CD4-positive, alpha-beta memory T cell (primary cell): ENCODE data around the gene C20orf141. TPM values are rescaled to one million over a fixed set of nuclear protein-coding genes. Genes with fewer than 3 reads are reported as not detected.

Source experiments
- CTCF ChIA-PET: fragments of 350-600 bp; sonication (Branson Sonifier 250); formaldehyde crosslinking; loops from one replicate; lab custom pipeline; 2021; ENCODE audit warnings: inconsistent platforms; ENCODE audit not compliant: partially characterized antibody; lab: Charles Lee
- POLR2A ChIA-PET: fragments of 350-600 bp; sonication (Branson Sonifier 250); formaldehyde crosslinking; loops from one replicate; lab custom pipeline; 2021; ENCODE audit not compliant: partially characterized antibody; lab: Charles Lee
- DNase-seq, 5 donors: peaks; one replicate each; pipeline versions ENCODE4 v3.0.0 to v3.0.0-alpha.2; 2020 to 2022; ENCODE audit warnings: mixed read lengths in 1 of 5
- H3K27ac ChIP-seq: one replicate; pipeline ENCODE4 v1.7.0; 2013; ENCODE audit warnings: low read depth, low read length
- H3K27me3 ChIP-seq: 2 replicates; pipeline ENCODE4 v1.7.0; 2013; ENCODE audit warnings: mild to moderate bottlenecking, low read length, moderate library complexity; ENCODE audit not compliant: insufficient read depth
- H3K36me3 ChIP-seq: 2 replicates; pipeline ENCODE4 v1.7.0; 2013; ENCODE audit warnings: mild to moderate bottlenecking, low read length, moderate library complexity; ENCODE audit not compliant: insufficient read depth
- H3K4me1 ChIP-seq: 2 replicates; pipeline ENCODE4 v1.7.0; 2013; ENCODE audit warnings: mild to moderate bottlenecking, low read length, moderate library complexity; ENCODE audit not compliant: insufficient read depth
- H3K4me3 ChIP-seq, 2 donors: one replicate each; pipeline ENCODE4 v1.7.0; 2013; ENCODE audit warnings: low read length in 2 of 2, mild to moderate bottlenecking in 1 of 2
- H3K9me3 ChIP-seq, 2 donors: one replicate each; pipeline ENCODE4 v1.7.0; 2013; ENCODE audit warnings: low read length in 2 of 2, control low read depth in 1 of 2; ENCODE audit not compliant: control insufficient read depth in 1 of 2
- H3K27ac Mint-ChIP-seq, 7 donors: one replicate each; pipeline ENCODE4 v1.8.0; 2020 to 2021; ENCODE audit warnings: mixed read lengths in 7 of 7, mild to moderate bottlenecking in 6 of 7, inconsistent platforms in 3 of 7, moderate library complexity in 3 of 7
- H3K27me3 Mint-ChIP-seq, 2 donors: one replicate each; pipeline ENCODE4 v1.8.0; 2020 to 2021; ENCODE audit warnings: mixed read lengths in 2 of 2
- H3K36me3 Mint-ChIP-seq, 2 donors: one replicate each; pipeline ENCODE4 v1.8.0; 2020 to 2021; ENCODE audit warnings: mixed read lengths in 2 of 2, inconsistent platforms in 1 of 2, mild to moderate bottlenecking in 1 of 2
- H3K4me1 Mint-ChIP-seq, 4 donors: one replicate each; pipeline ENCODE4 v1.8.0; 2020 to 2021; ENCODE audit warnings: mixed read lengths in 4 of 4, mild to moderate bottlenecking in 1 of 4
- H3K4me3 Mint-ChIP-seq, 8 donors: one replicate each; pipeline ENCODE4 v1.8.0; 2020 to 2021; ENCODE audit warnings: mixed read lengths in 8 of 8, mild to moderate bottlenecking in 7 of 8, moderate library complexity in 6 of 8, inconsistent platforms in 3 of 8
- H3K9me3 Mint-ChIP-seq, 8 donors: one replicate each; pipeline ENCODE4 v1.8.0; 2020 to 2021; ENCODE audit warnings: mixed read lengths in 8 of 8, mild to moderate bottlenecking in 5 of 8, inconsistent platforms in 3 of 8, moderate library complexity in 1 of 8
- intact Hi-C: fragments of 100-400 bp; cut with micrococcal nuclease; formaldehyde crosslinking; loops from one replicate; pipeline ENCODE4 v1.15.1; 2023
- polyA plus RNA-seq, 2 donors: library from polyadenylated mRNA; unstranded; fragments of 300-500 nt; fragmentation: Illumina TruSeq; gene quantifications; one replicate each; pipeline ENCODE4 v1.2.3, GENCODE V29; 2021
- total RNA-seq, 2 experiments: library from RNA; stranded (reverse); gene quantifications; one replicate each; pipeline ENCODE4 v1.2.3, GENCODE V29; 2021

Gene C20orf141
- total and polyA plus RNA-seq, 4 experiments from 2014 or later: not detected

DNA sequence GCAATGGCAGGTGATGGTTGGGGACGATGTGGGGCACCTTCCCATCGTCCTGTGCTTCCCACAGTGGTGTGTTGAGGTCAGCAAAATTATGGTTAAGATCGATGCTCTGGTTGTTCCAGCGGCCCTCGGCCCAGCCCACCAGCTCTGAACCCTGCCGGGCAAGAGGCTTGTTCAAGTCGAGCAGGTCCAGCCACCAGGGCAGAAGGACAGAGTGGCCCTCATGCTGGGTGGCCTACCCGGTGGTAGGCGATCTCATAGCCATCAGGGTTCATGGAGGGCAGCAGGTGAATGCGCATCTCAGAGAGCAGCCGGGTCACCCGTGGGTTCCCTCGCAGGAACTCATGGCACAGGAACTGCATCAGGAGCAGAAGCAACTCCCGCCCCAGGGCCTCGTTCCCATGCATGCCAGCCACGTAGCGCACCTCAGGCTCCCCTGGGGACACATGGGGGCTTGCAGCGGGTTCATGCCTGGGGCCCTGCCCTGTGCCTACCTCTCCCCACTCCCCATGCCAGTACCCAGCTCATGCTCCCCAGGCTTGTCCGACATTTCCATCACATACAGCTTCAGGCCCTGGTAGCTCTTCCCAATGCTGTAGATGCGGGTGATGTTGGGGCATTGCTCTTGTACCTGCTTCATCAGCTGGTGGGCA lies 18.7 kb upstream of the C20orf141 start:
- intact Hi-C loops: no loop called here
- ChIA-PET CTCF (no interaction called here), POLR2A (no interaction called here)
- Mint-ChIP-seq H3K9me3 (peaks cover 0 to 2% (median 0%) of the 10 kb centered on the region in 8 donors), H3K4me3 (no peak overlapping the region), H3K27me3 (peaks cover 35 to 64% of the 10 kb centered on the region in 2 donors), H3K27ac (no peak overlapping the region), H3K36me3 (no peaks in the 10 kb centered on the region), H3K4me1 (peaks cover 16 to 22% (median 19%) of the 10 kb centered on the region in 4 donors)
- Histone ChIP-seq H3K4me3 (no peak overlapping the region), H3K9me3 (no peaks in the 10 kb centered on the region), H3K36me3 (no peaks in the 10 kb centered on the region), H3K27ac (no peak overlapping the region), H3K27me3 (peaks cover 9% of the 10 kb centered on the region), H3K4me1 (peaks cover 18% of the 10 kb centered on the region)
- DNase-seq: no peak

DNA sequence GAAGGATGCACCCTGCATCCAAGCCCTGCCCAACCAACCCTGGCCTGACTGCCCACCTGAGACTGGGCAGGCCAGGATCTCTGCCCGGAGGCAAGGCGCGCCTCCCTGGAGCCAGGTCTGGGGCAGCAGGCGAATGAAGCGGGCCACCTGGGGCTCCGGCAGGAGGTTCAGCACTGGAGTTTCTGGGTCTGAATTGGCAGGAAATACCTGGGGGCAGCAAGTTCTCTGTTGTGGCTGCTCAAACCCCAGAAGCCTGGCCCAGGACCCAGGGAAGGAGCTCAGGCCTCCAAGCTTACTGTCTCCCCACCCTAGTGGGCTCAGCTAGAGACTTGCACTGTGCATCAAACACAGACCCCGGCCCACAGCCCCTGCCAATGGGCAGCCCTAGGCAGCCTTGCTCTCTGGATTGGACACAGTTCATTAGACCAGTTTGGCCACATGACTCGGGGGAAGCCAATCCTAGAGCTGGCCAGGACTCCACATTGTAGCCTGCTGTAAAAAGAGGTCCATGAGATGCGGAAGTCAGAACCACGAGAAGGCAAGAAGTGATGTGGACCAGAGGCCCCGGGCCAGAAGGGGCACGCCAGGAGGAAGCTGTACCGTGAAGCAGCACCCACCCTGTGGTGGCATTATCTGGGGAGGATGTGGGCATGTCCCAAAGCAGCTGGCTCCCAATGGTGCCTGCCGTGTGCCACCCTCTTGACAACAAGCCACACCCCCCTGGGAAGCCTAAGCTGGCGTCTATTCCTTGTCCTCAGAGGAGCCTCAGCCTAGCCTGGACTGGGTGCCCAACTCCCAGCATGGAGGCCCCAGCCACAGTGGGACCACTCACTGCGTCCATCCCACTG lies 17.4 kb upstream of the C20orf141 start:
- Mint-ChIP-seq H3K27me3 (peaks cover 41 to 62% of the 10 kb centered on the region in 2 donors), H3K9me3 (peaks cover 0 to 2% (median 0%) of the 10 kb centered on the region in 8 donors), H3K4me1 (peaks cover 19 to 29% (median 23%) of the 10 kb centered on the region in 4 donors), H3K4me3 (peak overlapping the region in 2 of 8 donors; percentile 43 to 44), H3K36me3 (no peaks in the 10 kb centered on the region), H3K27ac (no peak overlapping the region)
- Histone ChIP-seq H3K36me3 (no peaks in the 10 kb centered on the region), H3K27ac (no peak overlapping the region), H3K4me1 (peaks cover 23% of the 10 kb centered on the region), H3K4me3 (no peak overlapping the region), H3K27me3 (peaks cover 11% of the 10 kb centered on the region), H3K9me3 (no peaks in the 10 kb centered on the region)
- CTCF ChIA-PET: no interaction called here
- DNase-seq: no peak
- intact Hi-C loops: no loop called here
- POLR2A ChIA-PET: no interaction called here

DNA sequence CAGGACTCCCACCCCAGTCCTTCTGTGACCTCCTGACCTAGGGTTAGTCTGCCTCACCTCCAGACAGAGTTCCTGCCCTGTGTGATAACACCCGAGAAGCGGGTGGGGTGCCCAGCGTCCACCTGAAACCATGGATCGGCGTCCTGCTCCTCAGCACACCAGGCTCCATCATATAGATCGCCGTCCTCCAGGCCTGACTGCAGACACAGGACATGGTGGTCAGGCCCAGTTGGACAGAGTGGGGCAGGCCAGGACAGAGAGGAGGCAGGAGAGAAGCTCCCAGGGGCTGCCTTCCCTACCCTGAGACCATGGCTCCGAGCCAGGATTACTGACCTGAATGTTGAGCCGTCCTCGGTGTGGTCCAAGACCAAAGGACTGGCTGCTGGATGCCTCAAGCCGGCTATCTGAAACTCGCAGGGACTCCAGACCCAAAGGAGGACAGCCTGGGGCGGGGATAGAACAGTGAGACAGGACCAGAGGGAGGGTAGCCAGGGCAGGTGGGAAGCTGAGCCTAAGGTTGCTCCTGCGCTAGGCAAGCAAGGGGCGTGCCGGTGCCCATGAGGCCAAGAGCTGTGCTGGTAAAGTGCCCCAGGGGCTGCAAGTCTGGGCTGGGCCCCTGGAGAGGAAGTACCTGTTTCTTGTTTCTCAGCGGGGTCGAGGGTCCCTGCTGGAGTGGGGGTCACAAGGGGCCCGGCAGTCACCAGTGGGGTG lies 16.5 kb upstream of the C20orf141 start:
- CTCF ChIA-PET: no interaction called here
- Histone ChIP-seq H3K4me1 (peaks cover 23% of the 10 kb centered on the region), H3K36me3 (no peaks in the 10 kb centered on the region), H3K27ac (no peak overlapping the region), H3K9me3 (no peaks in the 10 kb centered on the region), H3K27me3 (peaks cover 11% of the 10 kb centered on the region), H3K4me3 (no peak overlapping the region)
- DNase-seq: no peak
- Mint-ChIP-seq H3K9me3 (peaks cover 0 to 2% (median 0%) of the 10 kb centered on the region in 8 donors), H3K4me1 (peaks cover 19 to 32% (median 24%) of the 10 kb centered on the region in 4 donors), H3K27ac (peak overlapping the region in 1 of 7 donors; percentile 69), H3K36me3 (no peaks in the 10 kb centered on the region), H3K27me3 (peaks cover 46 to 66% of the 10 kb centered on the region in 2 donors), H3K4me3 (peak overlapping the region in 2 of 8 donors; percentile 20 to 44)
- POLR2A ChIA-PET: no interaction called here
- intact Hi-C loops: no loop called here

DNA sequence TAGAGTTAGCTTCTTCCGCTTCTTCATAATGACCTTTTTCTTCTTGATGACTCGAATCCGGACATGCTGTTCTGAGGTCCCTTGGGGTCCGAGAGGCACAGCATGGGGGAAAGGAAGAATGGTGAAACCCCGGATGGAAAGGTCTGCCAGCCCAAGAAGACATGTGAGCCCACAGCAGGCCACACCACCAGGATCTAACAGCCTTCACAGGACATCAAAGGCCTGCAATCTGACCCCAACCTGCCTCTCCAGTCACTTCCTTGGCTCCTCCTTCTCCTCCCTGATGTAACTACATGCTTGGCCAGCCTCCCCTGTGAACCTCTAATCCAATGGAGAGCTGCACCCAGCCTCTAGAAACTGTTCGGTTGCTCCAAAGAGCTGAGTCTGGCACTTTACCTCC lies 16.0 kb upstream of the C20orf141 start:
- no peaks in the 10 kb centered on the region for H3K36me3 Mint-ChIP-seq
- ChIA-PET POLR2A (no interaction called here), CTCF (no interaction called here)
- H3K27ac ChIP-seq: no peak overlapping the region
- peak overlapping the region in 6 of 8 donors; percentile 3 to 97 (median 76) for H3K4me3 Mint-ChIP-seq
- H3K4me3 ChIP-seq: no peak overlapping the region
- H3K9me3 Mint-ChIP-seq: peaks cover 0 to 2% (median 0%) of the 10 kb centered on the region in 8 donors
- H3K27me3 ChIP-seq: peaks cover 11% of the 10 kb centered on the region
- H3K4me1 Mint-ChIP-seq: peaks cover 19 to 32% (median 24%) of the 10 kb centered on the region in 4 donors
- intact Hi-C loops: no loop called here
- H3K36me3 ChIP-seq: no peaks in the 10 kb centered on the region
- H3K27ac Mint-ChIP-seq: peak overlapping the region in 1 of 7 donors; percentile 38
- DNase-seq: no peak
- H3K27me3 Mint-ChIP-seq: peaks cover 45 to 66% of the 10 kb centered on the region in 2 donors
- no peaks in the 10 kb centered on the region for H3K9me3 ChIP-seq
- H3K4me1 ChIP-seq: peaks cover 23% of the 10 kb centered on the region

DNA sequence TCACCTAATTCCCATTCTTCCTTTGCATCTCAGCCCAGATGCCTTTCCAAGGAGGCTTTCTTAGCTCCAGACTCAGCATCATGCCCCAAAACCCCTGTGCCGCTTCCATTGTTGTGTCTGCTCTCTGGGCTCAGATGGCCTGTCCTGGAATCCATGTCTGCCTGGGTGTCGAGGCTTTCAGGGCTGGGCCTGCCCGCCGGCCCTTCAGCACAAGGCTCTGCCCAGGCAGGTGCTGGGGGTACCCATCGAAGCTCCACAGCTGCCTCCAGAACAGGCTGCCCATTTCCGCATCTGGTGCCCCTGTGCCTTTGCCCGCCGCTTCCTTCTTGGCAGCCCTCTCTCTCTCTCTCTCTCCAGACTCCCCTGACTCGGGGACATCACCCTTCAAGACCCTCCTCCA lies 15.5 kb upstream of the C20orf141 start:
- Histone ChIP-seq H3K4me3 (peak overlapping the region in 1 of 2 donors; percentile 57), H3K27me3 (peaks cover 11% of the 10 kb centered on the region), H3K4me1 (peaks cover 23% of the 10 kb centered on the region), H3K36me3 (no peaks in the 10 kb centered on the region), H3K9me3 (no peaks in the 10 kb centered on the region), H3K27ac (no peak overlapping the region)
- intact Hi-C loops: no loop called here
- POLR2A ChIA-PET: no interaction called here
- peaks cover 0 to 2% (median 0%) of the 10 kb centered on the region in 8 donors for H3K9me3 Mint-ChIP-seq
- peaks cover 49 to 68% of the 10 kb centered on the region in 2 donors for H3K27me3 Mint-ChIP-seq
- H3K4me3 Mint-ChIP-seq: peak overlapping the region in 7 of 8 donors; percentile 85 to 97 (median 92)
- no peaks in the 10 kb centered on the region for H3K36me3 Mint-ChIP-seq
- DNase-seq: no peak
- peaks cover 19 to 34% (median 24%) of the 10 kb centered on the region in 4 donors for H3K4me1 Mint-ChIP-seq
- peak overlapping the region in 1 of 7 donors; percentile 38 for H3K27ac Mint-ChIP-seq
- CTCF ChIA-PET: no interaction called here

DNA sequence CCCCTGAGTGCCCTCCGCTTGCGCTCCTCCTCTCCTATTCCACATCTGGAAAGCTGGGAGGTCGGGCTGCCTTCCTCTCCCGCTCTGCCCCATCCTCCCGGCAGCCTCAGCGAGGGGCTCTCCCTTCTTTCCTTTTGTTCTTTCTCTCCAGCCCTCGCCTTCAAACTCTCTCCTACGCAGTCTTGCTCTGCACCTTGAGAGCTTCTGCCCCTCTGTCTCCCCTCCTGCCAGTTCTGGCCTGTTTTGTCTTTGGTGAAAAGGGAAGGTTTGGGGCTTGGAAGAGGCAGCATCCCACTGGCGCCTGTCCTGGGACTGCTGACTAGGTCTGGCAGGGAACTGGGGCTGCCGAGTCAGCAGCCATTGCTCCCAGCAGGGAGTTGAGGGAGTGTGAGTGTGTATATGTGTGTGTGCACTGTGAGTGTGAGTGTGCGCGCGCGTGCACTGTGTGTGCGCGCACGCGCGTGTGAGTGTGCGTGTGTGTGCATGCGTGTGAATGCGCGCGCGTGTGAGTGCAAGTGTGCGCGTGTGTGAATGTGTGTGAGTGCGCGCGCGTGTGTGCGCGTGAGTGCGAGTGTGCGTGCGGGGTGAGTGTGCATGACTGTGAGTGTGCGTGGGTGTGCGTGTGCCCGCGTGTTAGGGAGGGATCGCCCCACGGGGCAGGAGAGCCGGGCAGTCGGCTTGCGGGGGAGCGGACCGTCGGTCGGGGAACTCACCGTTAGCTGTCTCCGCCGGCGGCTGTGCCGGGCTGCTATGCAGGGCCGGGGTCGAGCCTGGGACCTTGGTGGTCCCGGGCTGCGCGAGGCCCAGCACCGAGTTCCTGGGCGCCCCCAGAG lies 14.9 kb upstream of the C20orf141 start:
- Histone ChIP-seq H3K9me3 (no peaks in the 10 kb centered on the region), H3K36me3 (no peaks in the 10 kb centered on the region), H3K27me3 (peaks cover 11% of the 10 kb centered on the region), H3K4me1 (peaks cover 23% of the 10 kb centered on the region), H3K4me3 (peak overlapping the region; percentile 36 to 57), H3K27ac (no peak overlapping the region)
- intact Hi-C loops: no loop called here
- CTCF ChIA-PET: no interaction called here
- H3K4me3 Mint-ChIP-seq: peak overlapping the region; percentile 85 to 97 (median 90)
- peaks cover 0 to 2% (median 0%) of the 10 kb centered on the region in 8 donors for H3K9me3 Mint-ChIP-seq
- peak overlapping the region in 2 of 7 donors; percentile 38 to 64 for H3K27ac Mint-ChIP-seq
- POLR2A ChIA-PET: no interaction called here
- H3K27me3 Mint-ChIP-seq: peaks cover 52 to 65% of the 10 kb centered on the region in 2 donors
- no peaks in the 10 kb centered on the region for H3K36me3 Mint-ChIP-seq
- no peak for DNase-seq
- peaks cover 19 to 37% (median 24%) of the 10 kb centered on the region in 4 donors for H3K4me1 Mint-ChIP-seq
